Endometrial microvascular endothelial cells (primary cell): ENCODE results near the gene COL27A1. TPM values are rescaled to one million over a fixed set of nuclear protein-coding genes. Genes with fewer than 3 reads are reported as not detected.

Experiments used
- in situ Hi-C: cut with HindIII; loops from 2 replicates; pipeline ENCODE4 v1.10.0; 2017; ENCODE audit warnings: low sequenced_read_pairs, low pct_unique_long_range_greater_than_20kb; ENCODE audit errors: inconsistent ontology term
- total RNA-seq: library from RNA; depleted of rRNA; stranded (reverse); fragments of >200 nt; gene quantifications from one replicate; pipeline ENCODE4 v1.2.3, GENCODE V29; 2015; ENCODE audit errors: inconsistent ontology term

Gene COL27A1
- total RNA-seq, 1 donor from 2014 or later = 17.4 TPM

GRCh38 chr9:114334490-114334889, 179.2 kb downstream of the COL27A1 start:
- in situ Hi-C loops = no loop called here

GRCh38 chr9:114335745-114336144, 180.4 kb downstream of the COL27A1 start:
- in situ Hi-C loops = no loop called here

GRCh38 chr9:114336157-114336556, 180.8 kb downstream of the COL27A1 start:
- in situ Hi-C loops = no loop called here

DNA sequence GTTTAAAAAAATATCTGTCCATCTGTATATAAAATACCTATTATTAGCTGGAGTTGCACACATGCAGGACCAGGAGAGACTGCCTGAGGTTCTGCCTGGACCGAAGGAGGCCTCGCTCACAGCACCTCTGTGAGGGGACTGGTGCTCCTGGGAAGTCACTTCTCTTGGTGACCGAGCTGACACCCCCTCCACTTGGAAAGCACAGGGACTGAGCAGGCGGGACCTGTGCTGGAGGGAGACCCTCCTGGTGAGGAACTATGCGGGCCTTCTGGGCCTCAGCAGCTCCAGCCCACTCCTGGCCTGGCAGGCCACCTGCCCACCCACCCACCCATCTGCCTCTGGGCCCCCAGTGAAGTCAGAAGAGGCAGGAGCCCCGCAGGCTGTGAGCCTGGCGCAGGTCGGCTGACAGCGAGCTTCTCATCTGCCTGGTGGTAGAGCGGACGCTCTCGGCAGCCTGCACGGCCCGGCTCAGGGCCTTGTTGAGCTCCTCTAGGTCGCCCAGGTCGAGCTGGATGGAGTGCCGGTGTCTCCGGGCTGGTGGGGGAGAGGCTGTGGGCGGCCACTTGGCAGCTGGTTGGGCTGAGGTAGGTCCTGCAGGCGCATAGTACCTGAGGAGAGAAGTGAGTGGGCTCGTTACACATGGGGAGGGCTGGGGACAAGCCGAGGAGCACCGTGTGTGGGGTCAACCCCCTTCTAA, 181.5 kb downstream of the COL27A1 start:
- in situ Hi-C loops = no loop called here

GRCh38 chr9:114338187-114338586, 182.8 kb downstream of the COL27A1 start:
- in situ Hi-C loops = no loop called here

DNA sequence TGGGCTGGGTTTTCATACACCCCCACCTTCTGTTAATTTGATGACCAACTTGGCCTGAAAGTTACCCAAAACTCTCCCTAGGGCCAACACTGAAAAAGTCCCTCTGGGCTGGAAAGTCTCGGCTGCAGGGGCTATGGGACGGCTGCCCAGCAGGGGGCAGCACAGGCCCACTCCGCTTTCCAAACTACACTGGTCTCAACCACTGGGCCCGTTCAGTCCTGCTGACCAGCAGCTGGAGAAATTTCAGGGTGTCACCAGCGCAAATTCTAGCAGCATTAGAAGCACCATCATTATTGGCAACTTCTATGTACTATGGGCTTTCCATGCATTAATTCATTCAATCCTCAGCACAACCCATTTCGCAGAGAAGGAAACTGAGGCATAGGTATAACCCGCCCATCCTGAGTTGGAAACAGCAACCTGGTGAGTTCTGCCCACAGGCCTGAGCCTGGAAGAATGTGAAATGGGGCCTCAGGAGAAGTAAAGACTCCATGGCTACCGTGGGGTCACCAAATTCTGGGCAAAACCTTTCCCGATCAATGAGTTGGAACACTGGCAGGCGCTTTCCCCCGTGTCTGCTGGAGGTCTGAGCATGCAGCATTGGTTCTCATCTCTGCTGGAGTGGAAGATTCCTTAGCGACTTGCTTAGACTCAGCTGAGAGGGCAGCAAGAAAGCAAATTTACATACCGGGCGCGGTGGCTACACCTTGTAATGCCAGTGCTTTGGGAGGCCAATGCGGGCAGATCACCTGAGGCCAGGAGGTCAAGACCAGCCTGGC, 184.0 kb downstream of the COL27A1 start:
- in situ Hi-C loops = no loop called here

DNA sequence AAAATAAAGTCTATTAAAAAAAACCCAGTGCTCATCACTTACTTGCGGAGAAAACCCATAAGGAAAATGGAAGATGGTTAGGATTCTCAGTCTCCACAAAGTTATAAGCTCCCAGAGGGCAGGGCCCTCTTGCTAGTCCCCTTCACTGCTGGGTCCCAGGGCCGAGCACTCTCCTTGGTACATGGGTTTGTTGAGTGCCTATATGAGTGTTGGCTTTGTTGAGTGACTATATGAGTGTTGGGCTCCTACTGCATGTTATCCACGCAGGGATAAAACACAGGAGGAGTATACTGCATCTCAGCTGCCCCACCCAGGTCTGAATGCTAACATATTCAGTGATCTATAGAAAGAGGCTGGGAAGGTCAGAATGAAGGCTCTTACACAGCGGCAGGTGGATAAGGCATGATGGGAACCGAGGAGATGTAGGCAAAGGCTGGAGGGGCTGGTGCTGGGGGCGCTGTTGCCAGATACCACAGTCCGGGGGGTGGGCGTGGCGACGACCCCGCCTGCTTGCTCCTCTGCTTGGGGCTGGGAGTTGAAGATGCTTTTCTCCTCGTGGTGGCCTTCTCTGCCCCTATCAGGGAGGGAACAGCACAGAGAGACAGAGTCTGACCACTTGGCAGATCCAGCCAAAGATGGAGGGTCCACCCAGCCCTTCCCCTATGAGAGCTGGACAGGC, 186.0 kb downstream of the COL27A1 start:
- in situ Hi-C loops = no loop called here

- in situ Hi-C loops = no loop called here
Observed at GRCh38 chr9:114341991-114342390, 186.7 kb downstream of the COL27A1 start.

- in situ Hi-C loops = no loop called here
Observed at GRCh38 chr9:114342755-114343440, 187.6 kb downstream of the COL27A1 start.

DNA sequence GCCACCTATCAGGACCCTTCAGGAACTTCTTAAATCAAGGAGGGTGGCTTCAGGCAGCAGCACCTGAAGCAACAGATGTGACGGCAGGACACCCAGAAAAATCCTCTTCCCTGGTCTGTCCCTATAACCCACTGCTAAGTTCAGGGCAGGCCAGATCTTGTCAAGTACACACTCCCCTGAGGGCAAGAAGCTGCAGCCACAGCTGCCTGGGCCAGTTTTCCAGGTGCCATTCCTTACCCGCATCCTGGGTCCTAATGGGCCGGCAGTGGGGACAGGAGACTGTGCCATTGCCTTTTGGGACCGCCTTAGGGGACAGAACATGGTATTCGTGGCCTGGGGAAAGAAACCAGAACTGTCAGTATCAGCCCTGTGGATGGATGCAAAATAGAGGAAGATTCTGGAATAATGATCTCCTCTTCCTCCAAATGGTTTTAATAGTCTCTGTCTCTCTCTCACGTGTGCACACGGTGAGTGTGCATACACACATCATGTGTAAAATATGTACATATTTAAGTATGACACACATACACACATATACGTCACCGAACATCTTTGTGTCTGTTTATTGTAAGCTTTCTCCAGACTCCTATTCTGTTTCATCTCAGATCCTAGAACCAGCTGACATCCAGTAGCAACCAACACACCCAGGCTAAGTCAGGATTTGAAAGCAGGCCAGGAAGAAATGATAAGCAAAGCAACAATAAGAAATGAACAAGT, 188.3 kb downstream of the COL27A1 start:
- in situ Hi-C loops = no loop called here

DNA sequence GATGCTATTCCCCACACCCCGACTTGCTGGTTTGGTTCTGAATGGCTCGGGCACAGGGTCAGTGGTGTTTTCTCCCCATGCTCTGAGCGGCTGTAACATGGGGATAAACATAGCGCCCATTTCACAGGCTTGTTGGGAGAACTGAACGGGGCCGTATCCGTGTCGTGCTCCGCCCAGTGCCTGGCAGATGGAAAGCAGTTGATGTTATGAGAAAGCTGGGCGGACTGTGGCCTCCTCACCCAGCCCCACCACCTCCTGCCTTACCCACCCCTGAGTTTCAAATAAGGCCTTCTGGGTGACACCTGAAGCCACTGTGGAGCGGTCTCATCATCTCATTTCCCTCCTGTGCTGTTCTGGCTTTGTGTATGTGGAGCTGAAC, 188.8 kb downstream of the COL27A1 start:
- in situ Hi-C loops = no loop called here

GRCh38 chr9:114344692-114345091, 189.4 kb downstream of the COL27A1 start:
- in situ Hi-C loops = no loop called here

GRCh38 chr9:114345493-114346065, 190.2 kb downstream of the COL27A1 start:
- in situ Hi-C loops = no loop called here

DNA sequence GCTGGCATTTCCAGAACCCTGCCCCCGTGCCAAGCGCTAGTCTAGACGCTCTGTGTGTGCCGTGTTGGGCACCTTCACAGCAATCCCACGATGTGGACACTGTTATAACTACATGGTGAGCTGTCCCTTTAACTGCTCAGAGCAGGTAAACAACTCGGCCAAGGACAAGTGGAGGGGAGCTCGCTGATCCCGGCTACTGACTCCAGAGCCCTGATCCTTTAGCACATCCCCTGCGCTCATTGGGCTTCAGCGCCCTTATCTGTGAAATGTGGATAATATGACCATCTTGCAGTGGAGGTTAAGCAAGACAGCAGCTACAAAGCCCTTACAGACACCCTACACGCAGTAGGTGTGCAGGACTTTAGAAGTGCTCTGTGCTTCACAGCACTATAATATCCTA, 190.8 kb downstream of the COL27A1 start:
- in situ Hi-C loops = no loop called here

- in situ Hi-C loops = no loop called here
Observed at GRCh38 chr9:114347675-114348074, 192.3 kb downstream of the COL27A1 start.

DNA sequence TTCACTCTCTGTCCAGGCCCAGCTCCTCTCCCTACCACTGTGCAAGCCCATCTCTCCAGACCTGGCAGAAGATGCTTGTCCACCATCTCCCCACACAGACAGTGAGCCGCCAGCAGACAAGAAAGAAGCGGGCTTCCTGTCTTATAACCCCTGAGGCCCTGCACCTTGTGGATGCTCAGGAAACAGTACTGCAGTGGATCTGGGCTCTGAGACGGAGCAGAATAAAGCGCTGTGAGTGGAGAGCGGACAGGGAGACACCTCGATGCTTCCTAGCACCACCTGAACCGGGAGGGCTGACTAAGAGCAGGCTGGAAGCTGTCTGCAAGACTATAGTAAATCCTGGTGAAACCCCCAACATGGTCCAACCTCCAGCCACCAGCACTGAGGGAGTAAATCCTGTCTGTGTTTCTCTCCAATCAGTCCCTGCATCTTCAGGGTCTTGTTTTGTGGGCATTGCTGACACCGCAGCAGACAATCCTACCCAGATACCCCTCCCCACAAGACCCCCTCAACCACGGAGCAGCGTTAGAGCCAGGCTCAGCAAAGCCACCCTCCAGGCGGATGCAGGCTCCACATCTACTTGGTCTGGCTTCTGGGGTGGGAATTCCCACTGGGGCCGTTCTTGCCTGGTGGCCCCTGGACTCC, 193.0 kb downstream of the COL27A1 start:
- in situ Hi-C loops = no loop called here

GRCh38 chr9:114348906-114349482, 193.7 kb downstream of the COL27A1 start:
- in situ Hi-C loops = no loop called here
